Hematopoietic multipotent progenitor cell treated with erythropoietin and hydrocortisone succinate and interleukin-3 and kit ligand, for 15 days (in vitro differentiated cells): ENCODE measurements around the gene SERP2.

ENCODE experiments used
- DNase-seq: peaks from one replicate; pipeline ENCODE4 v3.0.0-alpha.2; 2015; ENCODE audit warnings: low spot score

Gene SERP2

GRCh38 chr13:44435142-44435918, 61.7 kb downstream of the SERP2 start:
- peak; percentile 97 for DNase-seq

GRCh38 chr13:44435919-44436510, 62.4 kb downstream of the SERP2 start:
- DNase-seq: no peak

GRCh38 chr13:44436589-44437337, 63.1 kb downstream of the SERP2 start:
- DNase-seq: peak; percentile 61

GRCh38 chr13:44437356-44438233, 64.0 kb downstream of the SERP2 start:
- DNase-seq: peak; percentile 85

- DNase-seq: no peak
Observed at GRCh38 chr13:44438234-44438579, 64.6 kb downstream of the SERP2 start.

GRCh38 chr13:44439452-44440024, 65.9 kb downstream of the SERP2 start:
- no peak for DNase-seq

GRCh38 chr13:44440046-44440608, 66.5 kb downstream of the SERP2 start:
- DNase-seq: no peak
